Right lobe of liver (tissue), 4 donors: ENCODE results near the gene FABP7.

ENCODE experiments used
- CTCF ChIP-seq, 4 donors: fragments of 200-600 bp in 3 of 4; fragments of 450-650 bp in 1 of 4; IDR thresholded peaks; one replicate each; pipeline versions ENCODE4 v1.5.1 to v1.8.0; 2016 to 2022; ENCODE audit warnings: antibody characterized with exemption in 4 of 4, mild to moderate bottlenecking in 2 of 4
- POLR2A ChIP-seq: fragments of 450-650 bp; IDR thresholded peaks from one replicate; pipeline ENCODE4 v1.6.1; 2017; ENCODE audit warnings: antibody characterized with exemption, mild to moderate bottlenecking
- donor health status: DM: no; HTN: no; CAD: no.
- donor health status: DM: no; HTN: no; CAD: no.
- donor health status: DM: no; HTN: yes; CAD: no.

- no peak for TF ChIP-seq POLR2A
- TF ChIP-seq CTCF (IDR thresholded peaks at IDR 0.05) = no peak
These were observed 46.3 kb upstream of the FABP7 start for GRCh38 chr6:122733259-122733658.
